ENCODE data around the gene VSIR. TPM values are rescaled to one million over a fixed set of nuclear protein-coding genes. Genes with fewer than 3 reads are reported as not detected.

VSIR gene
- total and polyA plus RNA-seq, 9 of the 15 experiments (the other 6 are each of a cell fraction or from before 2014, with no cell fraction given) = 0.14 to 20.5 (median 9.3) TPM

- TF ChIP-seq, protein P1, sequence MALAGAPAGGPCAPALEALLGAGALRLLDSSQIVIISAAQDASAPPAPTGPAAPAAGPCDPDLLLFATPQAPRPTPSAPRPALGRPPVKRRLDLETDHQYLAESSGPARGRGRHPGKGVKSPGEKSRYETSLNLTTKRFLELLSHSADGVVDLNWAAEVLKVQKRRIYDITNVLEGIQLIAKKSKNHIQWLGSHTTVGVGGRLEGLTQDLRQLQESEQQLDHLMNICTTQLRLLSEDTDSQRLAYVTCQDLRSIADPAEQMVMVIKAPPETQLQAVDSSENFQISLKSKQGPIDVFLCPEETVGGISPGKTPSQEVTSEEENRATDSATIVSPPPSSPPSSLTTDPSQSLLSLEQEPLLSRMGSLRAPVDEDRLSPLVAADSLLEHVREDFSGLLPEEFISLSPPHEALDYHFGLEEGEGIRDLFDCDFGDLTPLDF (CRISPR knock-in tag; IDR thresholded peaks at IDR 0.05) = peak; percentile 68; the same call in 1 of the 2 replicates
- TF ChIP-seq FOXK1 (CRISPR knock-in tag; IDR thresholded peaks at IDR 0.05; ENCODE audit: borderline replicate concordance) (no peak), EWSR1 (IDR thresholded peaks at IDR 0.05; ENCODE audit: borderline replicate concordance, low read depth, partially characterized antibody) (no peak), ZFP1 (CRISPR knock-in tag; IDR thresholded peaks at IDR 0.05) (no peak), ZNF77 (CRISPR knock-in tag; IDR thresholded peaks at IDR 0.05) (no peak), ZNF76 (CRISPR knock-in tag; IDR thresholded peaks at IDR 0.05; ENCODE audit: borderline replicate concordance) (0 out of 2 replicates have a peak, but pooled peaks have one; percentile 10), FIP1L1 (IDR thresholded peaks at IDR 0.05; ENCODE audit: low read depth, low read length, poor library complexity, severe bottlenecking) (no peak), ZFP36 (IDR thresholded peaks at IDR 0.05; ENCODE audit: low read depth, low read length, partially characterized antibody) (no peak), ZNF668 (CRISPR knock-in tag; IDR thresholded peaks at IDR 0.05) (no peak), JUN (IDR thresholded peaks at IDR 0.05; ENCODE audit: borderline replicate concordance, low read depth, low read length) (no peak), JUN (CRISPR knock-in tag; IDR thresholded peaks at IDR 0.05; ENCODE audit: borderline replicate concordance) (no peak), SAFB2 (IDR thresholded peaks at IDR 0.05; ENCODE audit: borderline replicate concordance, low read depth, low read length, severe bottlenecking) (no peak), CREM (IDR thresholded peaks at IDR 0.05; ENCODE audit: low read depth) (no peak), ZNF740 (CRISPR knock-in tag; IDR thresholded peaks at IDR 0.05) (no peak), ZNF740 (tag; IDR thresholded peaks at IDR 0.05) (no peak), ZNF695 (CRISPR knock-in tag; IDR thresholded peaks at IDR 0.05) (no peak), ZNF217 (CRISPR knock-in tag; IDR thresholded peaks at IDR 0.05) (no peak), NFRKB (IDR thresholded peaks at IDR 0.05; ENCODE audit: low read depth) (peak; percentile 19; the same call in 1 of the 2 replicates), PRPF4 (IDR thresholded peaks at IDR 0.05; ENCODE audit: insufficient read depth, low read depth, low read length, poor library complexity, severe bottlenecking) (no peak), SMC3 (conservative IDR thresholded peaks at IDR 0.05; ENCODE audit: insufficient read depth, low read depth, low read length) (no peak), TAF15 (IDR thresholded peaks at IDR 0.05; ENCODE audit: low read depth, low read length) (no peak), OTX1 (CRISPR knock-in tag; IDR thresholded peaks at IDR 0.05) (0 out of 2 replicates have a peak, but pooled peaks have one; percentile 33), E2F5 (CRISPR knock-in tag; IDR thresholded peaks at IDR 0.05) (peak; percentile 46; the same call in 1 of the 2 replicates), ZBTB9 (CRISPR knock-in tag; IDR thresholded peaks at IDR 0.05) (0 out of 2 replicates have a peak, but pooled peaks have one; percentile 5), ARHGAP35 (IDR thresholded peaks at IDR 0.05; ENCODE audit: partially characterized antibody) (no peak), ZNF766 (CRISPR knock-in tag; conservative IDR thresholded peaks at IDR 0.05) (no peak)
Observed at GRCh38 chr10:71747039-71747531, 26.2 kb downstream of the VSIR start (continued).
